H1 (cell line): ENCODE data around the gene ACCS. TPM values are rescaled to one million over a fixed set of nuclear protein-coding genes. Genes with fewer than 3 reads are reported as not detected.

Source experiments
- CHD1 ChIP-seq: IDR thresholded peaks from 2 replicates; pipeline ENCODE4 v1.6.1; 2012; ENCODE audit warnings: low read depth, low read length, improper control_type of control experiment
- TCF12 ChIP-seq: IDR thresholded peaks from 2 replicates; pipeline ENCODE4 v1.6.1; 2011; ENCODE audit warnings: low read depth, mild to moderate bottlenecking, low read length
- ZNF274 ChIP-seq: IDR thresholded peaks from 2 replicates; pipeline ENCODE4 v1.7.0; 2012; ENCODE audit warnings: low read length, borderline replicate concordance; ENCODE audit errors: extremely low read depth
- polyA plus RNA-seq, 7 experiments: library from polyadenylated mRNA; depleted of rRNA in 3 of 7; stranded (reverse) in 5 of 7; unstranded in 2 of 7; fragments of >200 nt in 5 of 7; fragments of 200-250 nt in 2 of 7; gene quantifications; 1 replicate in 5 of 7; 2 replicates in 1 of 7; 4 replicates in 1 of 7; pipeline versions ENCODE4 v1.2.1 to v1.2.3, GENCODE V29; 2011 to 2013; ENCODE audit warnings: missing spikeins in 2 of 7, mixed read lengths in 2 of 7
- total RNA-seq: library from RNA; stranded (reverse); fragmentation: NEBNext Ultra II Directional; extraction: Animal tissue kit (Norgen Biotek cat#: 25700); gene quantifications from 2 replicates; pipeline ENCODE4 v1.2.1, GENCODE V29; 2021

The ACCS gene
- total and polyA plus RNA-seq, 2 of the 8 experiments (the other 6 are each of a cell fraction or from before 2014, with no cell fraction given), result 6.0 to 8.0 TPM

GRCh38 chr11:44016546-44017442 is 49.3 kb upstream of the ACCS start (continued):
- TF ChIP-seq TCF12, result no peak
- no peak for TF ChIP-seq CHD1
- no peak for TF ChIP-seq ZNF274
